Ishikawa (cell line): Measurements from ENCODE around the gene LINGO4.

Experiments used
- CEBPB ChIP-seq: IDR thresholded peaks from 2 replicates; pipeline ENCODE4 v1.6.1; 2012
- CREB1 ChIP-seq: IDR thresholded peaks from 2 replicates; pipeline ENCODE4 v1.6.1; 2012; ENCODE audit warnings: low read depth
- EGR1 ChIP-seq: IDR thresholded peaks from 2 replicates; pipeline ENCODE4 v1.6.1; 2012
- EP300 ChIP-seq: IDR thresholded peaks from 2 replicates; pipeline ENCODE4 v1.6.1; 2012; ENCODE audit warnings: borderline replicate concordance
- FOXM1 ChIP-seq: IDR thresholded peaks from 2 replicates; pipeline ENCODE4 v1.6.1; 2012; ENCODE audit warnings: low read depth, borderline replicate concordance
- NFIC ChIP-seq: IDR thresholded peaks from 2 replicates; pipeline ENCODE4 v1.6.1; 2012
- RAD21 ChIP-seq: IDR thresholded peaks from 2 replicates; pipeline ENCODE4 v1.6.1; 2012; ENCODE audit warnings: low read depth
- TAF1 ChIP-seq: IDR thresholded peaks from 2 replicates; pipeline ENCODE4 v1.6.1; 2012; ENCODE audit warnings: low read depth, mild to moderate bottlenecking
- TCF12 ChIP-seq: IDR thresholded peaks from 2 replicates; pipeline ENCODE4 v1.6.1; 2012; ENCODE audit warnings: low read depth
- TEAD4 ChIP-seq: IDR thresholded peaks from 2 replicates; pipeline ENCODE4 v1.6.1; 2012
- YY1 ChIP-seq: IDR thresholded peaks from 2 replicates; pipeline ENCODE4 v1.6.1; 2012; ENCODE audit warnings: low read depth
- ZBTB7A ChIP-seq: IDR thresholded peaks from 2 replicates; pipeline ENCODE4 v1.6.1; 2012; ENCODE audit warnings: low read depth
- TF ChIP-seq, protein P1 (sequence below): IDR thresholded peaks from 2 replicates; pipeline ENCODE4 v1.6.1; 2012
- TF ChIP-seq, protein P2 (sequence below): IDR thresholded peaks from 2 replicates; pipeline ENCODE4 v1.6.1; 2012
- TF ChIP-seq, protein P3 (sequence below): IDR thresholded peaks from 2 replicates; pipeline ENCODE4 v1.6.1; 2012; ENCODE audit warnings: low read depth, mild to moderate bottlenecking

LINGO4 gene

DNA sequence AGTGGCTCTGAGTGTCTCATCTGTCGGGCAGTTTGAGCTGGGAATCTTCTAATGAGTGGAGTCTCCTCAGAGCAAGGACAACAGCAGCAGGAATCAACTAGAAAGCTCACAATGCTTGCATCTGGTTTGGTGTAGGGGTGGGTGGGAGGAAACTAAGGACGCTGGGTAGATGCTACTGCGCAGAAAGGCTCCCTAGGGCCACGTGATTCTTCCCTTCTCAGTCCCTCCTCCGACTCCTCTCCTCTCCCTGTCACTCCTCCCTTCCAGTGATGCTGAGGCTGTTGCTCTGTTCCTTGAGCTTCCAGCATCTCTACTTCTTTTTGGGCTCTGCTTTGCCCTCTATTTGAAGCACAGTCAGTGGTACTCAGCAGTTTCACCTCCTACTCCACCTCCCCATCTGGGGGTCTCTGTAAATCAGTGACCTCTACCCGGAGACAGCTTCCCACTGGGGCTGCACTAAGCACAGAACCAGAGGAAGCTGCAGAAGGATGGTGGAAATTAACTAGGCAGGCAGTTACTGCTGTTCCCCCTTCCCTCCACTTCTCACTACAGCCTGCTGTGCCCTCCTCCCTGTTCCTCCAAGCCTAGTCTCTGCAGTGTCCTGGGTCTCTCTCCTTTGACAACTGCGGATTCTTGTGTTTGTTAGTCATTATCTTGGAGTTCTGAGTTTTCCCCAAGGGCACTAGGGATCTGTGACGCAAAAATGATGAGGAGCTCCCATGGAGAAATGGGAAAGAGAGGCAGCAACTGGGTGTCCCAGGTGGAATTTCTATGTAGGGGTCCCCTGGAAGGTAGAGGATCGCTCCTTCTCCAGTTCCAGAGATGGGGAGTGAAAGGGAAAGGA, 5.8 kb downstream of the LINGO4 start:
- TF ChIP-seq RAD21: no peak
- TF ChIP-seq TAF1: no peak
- TF ChIP-seq CEBPB: no peak
- TF ChIP-seq NFIC: no peak
- TF ChIP-seq, protein P1, sequence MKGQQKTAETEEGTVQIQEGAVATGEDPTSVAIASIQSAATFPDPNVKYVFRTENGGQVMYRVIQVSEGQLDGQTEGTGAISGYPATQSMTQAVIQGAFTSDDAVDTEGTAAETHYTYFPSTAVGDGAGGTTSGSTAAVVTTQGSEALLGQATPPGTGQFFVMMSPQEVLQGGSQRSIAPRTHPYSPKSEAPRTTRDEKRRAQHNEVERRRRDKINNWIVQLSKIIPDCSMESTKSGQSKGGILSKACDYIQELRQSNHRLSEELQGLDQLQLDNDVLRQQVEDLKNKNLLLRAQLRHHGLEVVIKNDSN: no peak
- no peak for TF ChIP-seq ZBTB7A
- no peak for TF ChIP-seq YY1
- no peak for TF ChIP-seq TEAD4
- no peak for TF ChIP-seq CREB1
- no peak for TF ChIP-seq FOXM1
- TF ChIP-seq EP300: no peak
- TF ChIP-seq, protein P2, sequence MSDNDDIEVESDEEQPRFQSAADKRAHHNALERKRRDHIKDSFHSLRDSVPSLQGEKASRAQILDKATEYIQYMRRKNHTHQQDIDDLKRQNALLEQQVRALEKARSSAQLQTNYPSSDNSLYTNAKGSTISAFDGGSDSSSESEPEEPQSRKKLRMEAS: no peak
- TF ChIP-seq TCF12: no peak
- TF ChIP-seq, protein P3, sequence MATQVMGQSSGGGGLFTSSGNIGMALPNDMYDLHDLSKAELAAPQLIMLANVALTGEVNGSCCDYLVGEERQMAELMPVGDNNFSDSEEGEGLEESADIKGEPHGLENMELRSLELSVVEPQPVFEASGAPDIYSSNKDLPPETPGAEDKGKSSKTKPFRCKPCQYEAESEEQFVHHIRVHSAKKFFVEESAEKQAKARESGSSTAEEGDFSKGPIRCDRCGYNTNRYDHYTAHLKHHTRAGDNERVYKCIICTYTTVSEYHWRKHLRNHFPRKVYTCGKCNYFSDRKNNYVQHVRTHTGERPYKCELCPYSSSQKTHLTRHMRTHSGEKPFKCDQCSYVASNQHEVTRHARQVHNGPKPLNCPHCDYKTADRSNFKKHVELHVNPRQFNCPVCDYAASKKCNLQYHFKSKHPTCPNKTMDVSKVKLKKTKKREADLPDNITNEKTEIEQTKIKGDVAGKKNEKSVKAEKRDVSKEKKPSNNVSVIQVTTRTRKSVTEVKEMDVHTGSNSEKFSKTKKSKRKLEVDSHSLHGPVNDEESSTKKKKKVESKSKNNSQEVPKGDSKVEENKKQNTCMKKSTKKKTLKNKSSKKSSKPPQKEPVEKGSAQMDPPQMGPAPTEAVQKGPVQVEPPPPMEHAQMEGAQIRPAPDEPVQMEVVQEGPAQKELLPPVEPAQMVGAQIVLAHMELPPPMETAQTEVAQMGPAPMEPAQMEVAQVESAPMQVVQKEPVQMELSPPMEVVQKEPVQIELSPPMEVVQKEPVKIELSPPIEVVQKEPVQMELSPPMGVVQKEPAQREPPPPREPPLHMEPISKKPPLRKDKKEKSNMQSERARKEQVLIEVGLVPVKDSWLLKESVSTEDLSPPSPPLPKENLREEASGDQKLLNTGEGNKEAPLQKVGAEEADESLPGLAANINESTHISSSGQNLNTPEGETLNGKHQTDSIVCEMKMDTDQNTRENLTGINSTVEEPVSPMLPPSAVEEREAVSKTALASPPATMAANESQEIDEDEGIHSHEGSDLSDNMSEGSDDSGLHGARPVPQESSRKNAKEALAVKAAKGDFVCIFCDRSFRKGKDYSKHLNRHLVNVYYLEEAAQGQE: no peak
- TF ChIP-seq EGR1: no peak

DNA sequence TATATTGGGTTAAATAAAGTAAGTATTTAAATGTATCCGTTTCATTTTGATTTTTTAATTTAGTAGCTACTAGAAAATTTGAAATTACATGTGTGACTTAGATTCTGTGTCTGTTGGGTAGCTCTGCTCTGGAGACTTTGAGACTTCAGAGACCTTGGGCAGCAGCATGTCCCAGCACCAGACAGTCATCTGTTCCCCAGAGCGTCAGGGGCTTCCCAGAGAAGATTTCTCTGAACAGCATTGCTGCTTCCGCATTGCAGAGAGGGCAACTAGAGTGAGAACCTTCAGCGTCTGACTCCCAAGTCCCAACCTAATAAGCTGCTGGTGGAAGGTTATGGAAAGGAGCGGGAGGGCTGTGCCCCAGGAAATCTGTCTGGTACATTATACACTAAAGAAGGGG, 6.6 kb downstream of the LINGO4 start:
- TF ChIP-seq ZBTB7A: no peak
- TF ChIP-seq, protein P2: no peak
- TF ChIP-seq CREB1: no peak
- no peak for TF ChIP-seq EP300
- TF ChIP-seq, protein P1: no peak
- no peak for TF ChIP-seq EGR1
- no peak for TF ChIP-seq NFIC
- TF ChIP-seq RAD21: no peak
- no peak for TF ChIP-seq TCF12
- no peak for TF ChIP-seq YY1
- no peak for TF ChIP-seq TEAD4

DNA sequence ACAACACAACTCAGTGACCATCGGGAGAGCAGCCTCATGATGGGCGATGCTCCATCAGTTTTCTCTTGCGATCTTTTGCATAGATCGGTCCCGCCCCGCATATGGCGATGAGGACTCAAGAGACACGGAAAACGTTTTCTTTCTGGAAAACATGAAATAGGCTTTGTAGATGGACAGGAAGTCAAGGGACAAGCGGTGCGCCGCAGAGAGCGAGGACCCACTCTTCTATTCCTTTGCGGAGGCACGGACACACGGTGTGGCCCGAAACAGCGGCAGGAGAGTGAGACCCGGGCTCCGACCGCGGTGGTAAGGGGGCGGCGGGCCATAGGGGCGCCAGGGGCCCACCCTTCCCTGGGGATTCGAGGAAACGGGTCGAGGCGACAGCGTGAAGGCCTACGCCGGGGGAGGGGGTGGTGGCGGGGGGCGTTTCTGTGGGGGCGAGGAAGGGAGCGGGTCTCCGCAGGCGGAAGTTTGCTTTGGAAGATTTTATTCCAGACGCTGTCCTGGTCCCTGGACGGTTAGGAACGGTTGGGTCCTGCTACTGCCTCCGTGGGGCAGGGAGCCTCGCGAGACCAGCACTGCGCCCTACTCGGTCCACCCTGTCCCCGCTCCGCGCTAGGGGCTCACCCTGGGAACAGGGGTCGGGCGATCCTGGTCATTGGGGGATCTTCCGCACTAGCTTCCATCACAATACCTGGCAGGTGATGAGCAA, 14.1 kb downstream of the LINGO4 start:
- no peak for TF ChIP-seq EP300
- TF ChIP-seq, protein P3: no peak
- TF ChIP-seq TAF1: no peak
- no peak for TF ChIP-seq ZBTB7A
- TF ChIP-seq TCF12: no peak
- TF ChIP-seq, protein P1: no peak
- no peak for TF ChIP-seq EGR1
- no peak for TF ChIP-seq NFIC
- TF ChIP-seq TEAD4: no peak
- TF ChIP-seq CEBPB: no peak
- TF ChIP-seq, protein P2: no peak
- no peak for TF ChIP-seq CREB1
- TF ChIP-seq RAD21: no peak
- TF ChIP-seq YY1: no peak
- no peak for TF ChIP-seq FOXM1

DNA sequence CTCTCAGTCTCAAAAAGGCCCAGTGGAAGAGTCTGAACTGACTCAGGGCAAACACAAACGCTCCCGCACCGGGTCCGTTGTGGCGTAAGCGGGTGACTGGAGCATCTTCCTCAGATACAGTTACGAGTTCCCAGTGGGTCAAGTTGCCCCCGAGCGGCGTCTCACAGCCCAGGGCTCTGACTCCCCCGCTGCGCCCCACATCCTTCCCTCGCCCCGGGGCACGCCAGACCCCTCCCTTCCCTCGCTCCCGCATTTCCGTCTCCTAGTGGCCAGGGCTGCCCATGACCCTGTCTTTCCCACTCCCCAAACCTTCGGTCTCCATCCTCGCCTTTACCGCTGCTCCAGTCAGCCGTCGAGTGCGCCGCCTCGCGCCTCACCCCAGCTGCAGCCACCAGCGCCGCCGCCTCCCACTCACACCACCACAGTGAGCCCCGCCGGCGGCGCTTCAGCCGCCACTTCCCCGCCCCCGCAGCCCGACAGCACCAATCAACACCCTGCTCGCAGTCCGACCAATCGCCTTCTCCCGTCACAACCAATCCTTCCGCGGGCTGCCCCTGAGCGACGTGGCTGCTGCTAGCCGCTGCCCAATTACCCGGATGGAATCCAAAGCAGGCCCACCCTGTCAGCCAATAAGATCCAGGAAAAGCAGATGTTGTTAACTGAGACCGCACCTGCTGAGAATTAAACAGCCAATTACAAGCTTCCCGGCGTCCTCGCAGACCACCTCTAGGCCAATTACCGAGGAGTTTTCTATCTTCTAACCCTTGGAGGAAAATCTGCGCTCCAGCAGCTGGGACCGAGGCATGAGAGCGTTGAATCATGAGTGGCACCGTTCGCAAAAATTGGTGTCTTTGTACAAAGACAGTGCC, 14.9 kb downstream of the LINGO4 start, which contains the start of gene TDRKH:
TSS of gene TDRKH (minus strand) at position 430 of the 869 bp plus-strand sequence. CDS start 7,478 bp downstream, outside the sequence.
- peak; percentile 80 for TF ChIP-seq ZBTB7A
- 0 out of 2 replicates have a peak, but pooled peaks have one; percentile 3 for TF ChIP-seq TEAD4
- peak; percentile 29; the same call in 1 of the 2 replicates for TF ChIP-seq RAD21
- peak; percentile 57 for TF ChIP-seq TAF1
- TF ChIP-seq NFIC: no peak
- TF ChIP-seq CEBPB: no peak
- 0 out of 2 replicates have a peak, but pooled peaks have one; percentile 36 for TF ChIP-seq CREB1
- TF ChIP-seq, protein P2: peak; percentile 98
- TF ChIP-seq TCF12: peak; percentile 48; the same call in 1 of the 2 replicates
- peak; percentile 27; the same call in 1 of the 2 replicates for TF ChIP-seq FOXM1
- TF ChIP-seq EGR1: peak; percentile 93
- TF ChIP-seq, protein P3: no peak
- TF ChIP-seq, protein P1: no peak
- no peak for TF ChIP-seq EP300
- peak; percentile 10; the same call in 1 of the 2 replicates for TF ChIP-seq YY1
